Calu3 (cell line): ENCODE measurements around the gene KRTAP10-1. TPM values are rescaled to one million over a fixed set of nuclear protein-coding genes. Genes with fewer than 3 reads are reported as not detected.
A peak's percentile ranks its signal among the peaks of the same experiment; 100 is the strongest.

Experiments
- BruUV-seq: library from RNA; stranded (reverse); fragments of 400-500 nt; replicated peaks from 2 replicates; lab custom pipeline; 2021; lab: Mats Ljungman, UMichigan
- CTCF ChIA-PET: fragments of 300-600 bp; sonication (Branson Sonifier 250); formaldehyde crosslinking; loops from one replicate; lab custom pipeline; 2022; ENCODE audit warnings: antibody characterized with exemption; lab: Charles Lee
- DNase-seq: peaks from one replicate; pipeline ENCODE4 v3.0.0; 2022
- H3K27ac Mint-ChIP-seq: one replicate; pipeline ENCODE4 v1.8.0; 2022; ENCODE audit warnings: mixed read lengths; ENCODE audit not compliant: unreplicated experiment
- H3K27me3 Mint-ChIP-seq: one replicate; pipeline ENCODE4 v1.8.0; 2022; ENCODE audit warnings: mixed read lengths; ENCODE audit not compliant: unreplicated experiment
- H3K36me3 Mint-ChIP-seq: one replicate; pipeline ENCODE4 v1.8.0; 2022; ENCODE audit warnings: mild to moderate bottlenecking, moderate library complexity, mixed read lengths; ENCODE audit not compliant: insufficient read depth, unreplicated experiment
- H3K4me1 Mint-ChIP-seq: one replicate; pipeline ENCODE4 v1.8.0; 2022; ENCODE audit warnings: mild to moderate bottlenecking, low read depth, mixed read lengths; ENCODE audit not compliant: unreplicated experiment
- H3K4me3 Mint-ChIP-seq: one replicate; pipeline ENCODE4 v1.8.0; 2022; ENCODE audit warnings: mild to moderate bottlenecking, low read depth, moderate library complexity, mixed read lengths; ENCODE audit not compliant: unreplicated experiment
- H3K9me3 Mint-ChIP-seq: one replicate; pipeline ENCODE4 v1.8.0; 2022; ENCODE audit warnings: low read depth, mixed read lengths; ENCODE audit not compliant: unreplicated experiment
- CTCF ChIP-seq: fragments of 200-600 bp; IDR thresholded peaks from one replicate; pipeline ENCODE4 v1.8.0; 2022; ENCODE audit warnings: antibody characterized with exemption; ENCODE audit not compliant: unreplicated experiment
- intact Hi-C: fragments of 100-400 bp; cut with micrococcal nuclease; formaldehyde crosslinking; loops from one replicate; pipeline ENCODE4 v1.10.0; 2022; ENCODE audit not compliant: unreplicated experiment
- total RNA-seq: library from RNA; stranded (reverse); gene quantifications from 2 replicates; pipeline ENCODE4 v1.2.3, GENCODE V29; 2022

KRTAP10-1 gene
- total RNA-seq, 1 experiment from 2014 or later: not detected

DNA sequence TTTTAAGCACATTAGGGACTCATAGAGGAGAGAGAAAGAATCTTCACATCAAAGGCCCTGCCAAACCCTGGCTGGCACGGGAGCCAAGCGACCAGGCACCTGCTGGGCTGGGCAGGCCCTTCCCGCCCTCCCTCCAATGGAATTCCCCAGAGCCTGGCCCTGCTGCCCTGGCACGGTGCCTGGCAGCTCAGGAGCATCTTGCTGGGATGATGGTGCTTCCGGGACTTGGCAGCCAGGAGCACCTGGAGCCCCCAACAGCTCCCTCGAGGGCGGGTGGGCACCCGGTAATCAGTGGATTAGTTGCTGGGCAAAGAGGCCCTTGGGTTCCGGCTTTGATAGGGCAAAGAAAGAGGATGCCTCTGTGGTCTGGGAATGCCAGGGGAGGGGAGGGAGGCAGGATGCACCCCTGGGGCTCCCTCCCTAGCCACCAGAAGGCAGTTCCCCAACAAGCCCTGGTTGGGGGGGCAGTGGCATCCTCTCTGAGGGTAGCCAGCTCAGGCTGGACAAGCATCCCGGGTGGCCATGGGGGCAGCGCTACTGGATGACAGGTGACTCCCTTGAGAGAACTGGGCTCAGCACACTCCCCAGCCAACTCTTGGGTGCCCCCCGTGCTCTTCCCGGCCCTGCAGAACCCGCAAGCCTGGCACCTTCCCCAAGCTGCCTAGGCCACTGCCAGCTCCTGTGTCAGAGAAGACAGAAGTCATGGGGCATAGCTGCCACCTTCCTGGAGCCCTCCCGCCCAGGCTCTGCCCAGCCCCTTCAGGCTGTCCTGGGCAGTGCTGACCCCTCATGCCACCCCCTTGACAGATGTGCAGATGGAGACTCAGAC lies 26.4 kb downstream of the KRTAP10-1 start:
- Mint-ChIP-seq H3K27me3 (peaks cover 58% of the 10 kb centered on the region), H3K4me3 (no peak overlapping the region), H3K9me3 (peaks cover 3% of the 10 kb centered on the region), H3K27ac (no peak overlapping the region), H3K4me1 (no peaks in the 10 kb centered on the region), H3K36me3 (no peaks in the 10 kb centered on the region)
- intact Hi-C loops: no loop called here
- TF ChIP-seq CTCF: no peak
- CTCF ChIA-PET: no interaction called here
- DNase-seq: peak; percentile 14
- no TSS peak for BruUV-seq

GRCh38 chr21:44512496-44513388 lies 27.3 kb downstream of the KRTAP10-1 start:
- Mint-ChIP-seq H3K27me3 (peaks cover 51% of the 10 kb centered on the region), H3K9me3 (peaks cover 1% of the 10 kb centered on the region), H3K36me3 (no peaks in the 10 kb centered on the region), H3K27ac (no peak overlapping the region), H3K4me1 (no peaks in the 10 kb centered on the region), H3K4me3 (no peak overlapping the region)
- CTCF ChIA-PET: interaction anchor here (0.6 kb wide), 1 partner anchor 155 kb away, joined by 3 read pairs; no protein-coding TSS in a partner anchor
- BruUV-seq: no TSS peak
- intact Hi-C loops: no loop called here
- no peak for TF ChIP-seq CTCF
- DNase-seq: no peak

DNA sequence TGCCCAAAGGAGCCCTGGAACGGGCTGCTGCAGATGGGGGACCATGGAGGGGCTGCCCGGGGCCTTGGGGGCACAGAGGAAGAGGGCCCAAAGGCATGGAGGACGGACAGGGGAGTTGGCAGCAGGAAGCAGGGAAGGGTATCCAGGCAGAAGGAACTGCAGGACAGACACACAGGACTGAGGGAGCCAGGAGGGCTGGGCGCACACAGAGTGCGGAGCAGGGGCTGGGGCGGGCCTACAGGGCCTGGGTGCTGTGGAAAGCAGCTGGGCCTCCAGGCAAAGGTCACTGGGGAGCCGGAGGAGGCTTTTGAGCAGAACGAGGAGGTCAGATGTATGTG lies 28.1 kb downstream of the KRTAP10-1 start:
- no peak for DNase-seq
- no peak overlapping the region for H3K4me3 Mint-ChIP-seq
- H3K9me3 Mint-ChIP-seq: no peaks in the 10 kb centered on the region
- BruUV-seq: no TSS peak
- H3K4me1 Mint-ChIP-seq: no peaks in the 10 kb centered on the region
- TF ChIP-seq CTCF: no peak
- no peak overlapping the region for H3K27ac Mint-ChIP-seq
- intact Hi-C loops: loop anchor here (2.0 kb wide), 1 partner anchor 281 kb away; no protein-coding TSS in a partner anchor
- CTCF ChIA-PET: interaction anchor here (0.6 kb wide), 1 partner anchor 156 kb away, joined by 3 read pairs; no protein-coding TSS in a partner anchor
- H3K36me3 Mint-ChIP-seq: no peaks in the 10 kb centered on the region
- peaks cover 42% of the 10 kb centered on the region for H3K27me3 Mint-ChIP-seq

DNA sequence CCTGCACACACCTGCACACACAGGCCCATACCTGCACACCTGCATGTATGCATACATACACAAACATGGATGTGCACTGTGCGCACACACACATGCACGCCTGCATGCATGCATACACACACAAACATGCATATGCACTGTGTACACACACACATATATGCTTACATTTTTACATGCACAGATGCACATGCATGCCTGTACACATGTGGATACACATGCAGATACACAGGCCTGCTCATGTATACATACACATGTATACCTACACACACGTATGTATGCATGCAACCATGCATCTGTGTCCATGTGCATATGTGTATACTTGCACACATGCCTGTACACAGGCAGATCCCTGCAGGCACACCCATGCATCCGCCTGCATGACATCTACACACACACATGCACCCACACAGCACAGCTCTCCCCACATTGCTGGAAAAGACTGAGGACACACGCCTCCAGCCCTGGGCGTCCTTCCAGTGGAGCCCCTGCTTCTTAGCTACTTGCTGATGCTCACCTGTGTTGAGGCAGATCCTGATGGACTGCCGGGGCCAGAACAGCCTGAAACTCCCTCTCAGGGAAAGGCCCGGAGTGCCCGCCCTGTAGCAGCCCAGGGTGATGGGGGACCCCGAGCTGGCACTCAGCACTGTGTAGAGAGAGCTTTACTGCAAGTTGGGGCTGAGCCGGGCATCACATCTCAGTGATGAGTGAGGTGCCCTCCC lies 28.6 kb downstream of the KRTAP10-1 start:
- no peak for DNase-seq
- TF ChIP-seq CTCF: no peak
- BruUV-seq: no TSS peak
- Mint-ChIP-seq H3K4me1 (no peaks in the 10 kb centered on the region), H3K4me3 (no peak overlapping the region), H3K36me3 (no peaks in the 10 kb centered on the region), H3K27ac (no peak overlapping the region), H3K27me3 (peaks cover 37% of the 10 kb centered on the region), H3K9me3 (no peaks in the 10 kb centered on the region)
- CTCF ChIA-PET: interaction anchor here (0.5 to 2.5 kb wide), 3 partner anchors 69 to 282 kb away, joined by 3 to 28 read pairs (median 8); partner anchors contain the start of gene KRTAP10-5
- intact Hi-C loops: loop anchor here (2.0 kb wide), 1 partner anchor 281 kb away; no protein-coding TSS in a partner anchor
